ENCODE measurements around the gene MFNG.

MFNG gene

GRCh38 chr22:37525746-37526350 is 39.7 kb upstream of the MFNG start:
- DNase-seq (ENCODE audit: low spot score): no peak
- no peak for TF ChIP-seq CTCF (IDR thresholded peaks at IDR 0.05; ENCODE audit: extremely low read depth, missing control alignments)

- no peak for DNase-seq (ENCODE audit: low spot score)
- TF ChIP-seq CTCF (IDR thresholded peaks at IDR 0.05; ENCODE audit: extremely low read depth, missing control alignments): no peak
Observed at GRCh38 chr22:37525073-37525745, 39.0 kb upstream of the MFNG start.

- no peak for TF ChIP-seq CTCF (IDR thresholded peaks at IDR 0.05; ENCODE audit: extremely low read depth, missing control alignments)
- DNase-seq (ENCODE audit: low spot score): no peak
Observed at GRCh38 chr22:37522482-37522881, 36.3 kb upstream of the MFNG start.

- no peak for DNase-seq (ENCODE audit: low spot score)
- no peak for TF ChIP-seq CTCF (IDR thresholded peaks at IDR 0.05; ENCODE audit: extremely low read depth, missing control alignments)
Observed at GRCh38 chr22:37521236-37521739, 35.1 kb upstream of the MFNG start.

GRCh38 chr22:37520776-37521191 is 34.6 kb upstream of the MFNG start:
- TF ChIP-seq CTCF (IDR thresholded peaks at IDR 0.05; ENCODE audit: extremely low read depth, missing control alignments): no peak
- DNase-seq (ENCODE audit: low spot score): no peak

GRCh38 chr22:37519268-37520195 is 33.3 kb upstream of the MFNG start, which contains the start of gene CARD10:
Gene CARD10, minus strand, starts transcription at chr22:37519415. Its CDS starts 215 bp downstream, at chr22:37519200.
- peak; percentile 65 for DNase-seq (ENCODE audit: low spot score)
- TF ChIP-seq CTCF (IDR thresholded peaks at IDR 0.05; ENCODE audit: extremely low read depth, missing control alignments): no peak
